ENCODE measurements around the gene CNTRL. TPM values are rescaled to one million over a fixed set of nuclear protein-coding genes. Genes with fewer than 3 reads are reported as not detected.
A peak's percentile ranks its signal among the peaks of the same experiment; 100 is the strongest.

Gene CNTRL
- total RNA-seq, 1 experiment from 2014 or later = 11.6 TPM

GRCh38 chr9:121141306-121141705 is 66.6 kb downstream of the CNTRL start:
- Histone ChIP-seq H2BK120ac (ENCODE audit: low read depth, low read length, poor library complexity, severe bottlenecking) (no peak overlapping the region), H3K27me3 (ENCODE audit: insufficient read depth, low read length) (no peaks in the 10 kb centered on the region), H2AFZ (ENCODE audit: low read length) (no peak overlapping the region), H3K56ac (ENCODE audit: insufficient read length, low read depth, low read length) (no peak overlapping the region), H4K5ac (ENCODE audit: insufficient read length, low read depth, low read length) (no peak overlapping the region), H3K18ac (ENCODE audit: insufficient read length, low read depth, low read length) (no peak overlapping the region), H2BK5ac (ENCODE audit: insufficient read length, low read length) (no peak overlapping the region), H2BK15ac (ENCODE audit: low read depth, low read length) (no peak overlapping the region), H3K14ac (ENCODE audit: insufficient read depth, low read length) (no peak overlapping the region), H3T11ph (ENCODE audit: low read length) (no peak overlapping the region), H2AK5ac (ENCODE audit: insufficient read length, low read length) (no peak overlapping the region), H3K27ac (ENCODE audit: insufficient read length, low read depth, low read length) (no peak overlapping the region), H3K9me3 (ENCODE audit: control insufficient read depth, low read depth, low read length) (no peaks in the 10 kb centered on the region), H2BK12ac (ENCODE audit: insufficient read length, low read depth, low read length) (no peak overlapping the region), H4K20me1 (ENCODE audit: control insufficient read depth, insufficient read depth, insufficient read length) (no peaks in the 10 kb centered on the region), H4K8ac (replicated peaks; ENCODE audit: insufficient read length, low read depth, low read length) (no peak overlapping the region), H4K91ac (ENCODE audit: insufficient read length, low read depth, low read length) (no peak overlapping the region), H3K79me2 (ENCODE audit: insufficient read depth, low read length) (no peaks in the 10 kb centered on the region), H3K79me1 (ENCODE audit: insufficient read depth, low read depth, low read length, poor library complexity, severe bottlenecking) (no peaks in the 10 kb centered on the region), H3K9ac (ENCODE audit: extremely low read depth, insufficient read length, low read length) (no peak overlapping the region), H3K23ac (ENCODE audit: insufficient read length, low read depth, low read length) (no peak overlapping the region), H3K4ac (ENCODE audit: low read depth, low read length) (no peak overlapping the region), H3K23me2 (ENCODE audit: insufficient read length, low read depth, low read length, poor library complexity, severe bottlenecking) (no peaks in the 10 kb centered on the region), H2BK20ac (ENCODE audit: low read depth, low read length, poor library complexity, severe bottlenecking) (no peak overlapping the region), H3K4me1 (ENCODE audit: insufficient read depth, low read length) (no peaks in the 10 kb centered on the region), H3K4me2 (ENCODE audit: insufficient read depth, insufficient read length, low read length) (no peak overlapping the region)
- no peak overlapping the region for H3K4me3 Mint-ChIP-seq
- peak overlapping the region in 1 of 3 experiments; percentile 35; a peak in 2 of 7 replicates for H3K27ac Mint-ChIP-seq
- no peak for TF ChIP-seq CTCF (conservative IDR thresholded peaks at IDR 0.05)
- H3K4me1 Mint-ChIP-seq = peaks cover 4% of the 10 kb centered on the region in 2 experiments
- H3K27me3 Mint-ChIP-seq (ENCODE audit: low read depth) = no peaks in the 10 kb centered on the region
- WGBS (ENCODE audit: extremely low coverage, insufficient read length, low lambda C conversion rate) = no CpG with 5 or more reads among the region's 1 CpG
- no peaks in the 10 kb centered on the region for H3K9me3 Mint-ChIP-seq
- H3K36me3 Mint-ChIP-seq (ENCODE audit: insufficient read depth in 1 of 3, low read depth in 3 of 3) = peaks cover 9 to 36% (median 27%) of the 10 kb centered on the region in 3 experiments; a peak in 6 of 7 replicates
- DNase-seq = no peak
